ENCODE results near the gene MELK.

The MELK gene

DNA sequence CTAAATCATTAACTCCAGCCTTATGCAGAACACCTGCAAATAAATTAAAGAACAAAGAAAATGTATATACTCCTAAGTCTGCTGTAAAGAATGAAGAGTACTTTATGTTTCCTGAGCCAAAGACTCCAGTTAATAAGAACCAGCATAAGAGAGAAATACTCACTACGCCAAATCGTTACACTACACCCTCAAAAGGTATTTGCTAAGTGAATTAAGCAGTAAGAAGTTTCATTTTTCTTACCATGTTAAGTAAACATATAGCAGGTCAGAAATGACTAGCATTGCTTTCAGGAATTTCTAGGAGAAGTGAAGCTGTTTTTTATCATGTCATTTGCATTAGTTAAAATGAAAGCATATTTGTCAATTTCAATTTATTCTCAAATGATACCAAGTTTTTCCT, 92.7 kb downstream of the MELK start:
- H3K4me3 ChIP-seq (ENCODE audit: control insufficient read depth, low read depth, low read length): no peak overlapping the region
- no peak for DNase-seq (ENCODE audit: low read depth)
- TF ChIP-seq, protein P1, sequence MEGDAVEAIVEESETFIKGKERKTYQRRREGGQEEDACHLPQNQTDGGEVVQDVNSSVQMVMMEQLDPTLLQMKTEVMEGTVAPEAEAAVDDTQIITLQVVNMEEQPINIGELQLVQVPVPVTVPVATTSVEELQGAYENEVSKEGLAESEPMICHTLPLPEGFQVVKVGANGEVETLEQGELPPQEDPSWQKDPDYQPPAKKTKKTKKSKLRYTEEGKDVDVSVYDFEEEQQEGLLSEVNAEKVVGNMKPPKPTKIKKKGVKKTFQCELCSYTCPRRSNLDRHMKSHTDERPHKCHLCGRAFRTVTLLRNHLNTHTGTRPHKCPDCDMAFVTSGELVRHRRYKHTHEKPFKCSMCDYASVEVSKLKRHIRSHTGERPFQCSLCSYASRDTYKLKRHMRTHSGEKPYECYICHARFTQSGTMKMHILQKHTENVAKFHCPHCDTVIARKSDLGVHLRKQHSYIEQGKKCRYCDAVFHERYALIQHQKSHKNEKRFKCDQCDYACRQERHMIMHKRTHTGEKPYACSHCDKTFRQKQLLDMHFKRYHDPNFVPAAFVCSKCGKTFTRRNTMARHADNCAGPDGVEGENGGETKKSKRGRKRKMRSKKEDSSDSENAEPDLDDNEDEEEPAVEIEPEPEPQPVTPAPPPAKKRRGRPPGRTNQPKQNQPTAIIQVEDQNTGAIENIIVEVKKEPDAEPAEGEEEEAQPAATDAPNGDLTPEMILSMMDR (conservative IDR thresholded peaks at IDR 0.05; ENCODE audit: control insufficient read depth, insufficient read depth, low read depth, low read length): no peak

GRCh38 chr9:36665921-36666431, 93.3 kb downstream of the MELK start:
- H3K4me3 ChIP-seq (ENCODE audit: control insufficient read depth, low read depth, low read length): no peak overlapping the region
- no peak for DNase-seq (ENCODE audit: low read depth)
- TF ChIP-seq, protein P1 (conservative IDR thresholded peaks at IDR 0.05; ENCODE audit: control insufficient read depth, insufficient read depth, low read depth, low read length): no peak

- DNase-seq (ENCODE audit: low read depth): no peak
- H3K4me3 ChIP-seq (ENCODE audit: control insufficient read depth, low read depth, low read length): no peak overlapping the region
- TF ChIP-seq, protein P1 (conservative IDR thresholded peaks at IDR 0.05; ENCODE audit: control insufficient read depth, insufficient read depth, low read depth, low read length): no peak
Measured at GRCh38 chr9:36671561-36671960, 98.9 kb downstream of the MELK start.

- DNase-seq (ENCODE audit: low read depth): no peak
- TF ChIP-seq, protein P1 (conservative IDR thresholded peaks at IDR 0.05; ENCODE audit: control insufficient read depth, insufficient read depth, low read depth, low read length): no peak
Measured at GRCh38 chr9:36676091-36676490, 103.4 kb downstream of the MELK start.

DNA sequence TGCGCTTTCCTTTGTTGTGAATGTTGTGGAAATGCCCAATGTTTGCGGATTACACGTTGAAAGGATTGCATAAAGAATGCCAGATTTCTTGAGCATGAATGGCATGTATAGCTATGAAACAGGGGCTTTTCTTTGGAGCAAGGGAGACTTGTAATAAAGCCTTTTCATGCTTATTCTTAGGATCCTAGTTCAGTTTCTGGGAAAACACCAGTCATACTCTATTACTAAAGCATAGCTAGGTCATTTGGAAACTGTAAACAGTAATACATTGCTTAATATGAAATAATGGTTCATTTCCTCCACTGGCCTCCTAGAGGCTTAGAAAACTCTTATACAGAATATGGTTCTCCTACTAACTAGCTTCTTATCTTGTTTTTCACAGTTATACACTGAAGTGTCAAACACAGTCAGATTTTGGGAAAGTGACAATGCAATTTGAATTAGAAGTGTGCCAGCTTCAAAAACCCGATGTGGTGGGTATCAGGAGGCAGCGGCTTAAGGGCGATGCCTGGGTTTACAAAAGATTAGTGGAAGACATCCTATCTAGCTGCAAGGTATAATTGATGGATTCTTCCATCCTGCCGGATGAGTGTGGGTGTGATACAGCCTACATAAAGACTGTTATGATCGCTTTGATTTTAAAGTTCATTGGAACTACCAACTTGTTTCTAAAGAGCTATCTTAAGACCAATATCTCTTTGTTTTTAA, 104.2 kb downstream of the MELK start:
- no peak for DNase-seq (ENCODE audit: low read depth)
- TF ChIP-seq, protein P1 (conservative IDR thresholded peaks at IDR 0.05; ENCODE audit: control insufficient read depth, insufficient read depth, low read depth, low read length): no peak
- H3K4me3 ChIP-seq (ENCODE audit: control insufficient read depth, low read depth, low read length): no peak overlapping the region

More at GRCh38 chr9:36676091-36676490, 103.4 kb downstream of the MELK start:
- no peak overlapping the region for H3K4me3 ChIP-seq (ENCODE audit: control insufficient read depth, low read depth, low read length)

- no peak for DNase-seq (ENCODE audit: low read depth)
- TF ChIP-seq, protein P1 (conservative IDR thresholded peaks at IDR 0.05; ENCODE audit: control insufficient read depth, insufficient read depth, low read depth, low read length): no peak
Measured at GRCh38 chr9:36677611-36678010, 104.9 kb downstream of the MELK start.

More at GRCh38 chr9:36677611-36678010, 104.9 kb downstream of the MELK start:
- no peak overlapping the region for H3K4me3 ChIP-seq (ENCODE audit: control insufficient read depth, low read depth, low read length)
